HEK293T (cell line): Measurements from ENCODE around the gene ADPRM.

Experiments used
- ELF4 ChIP-seq: fragments of 450-650 bp; IDR thresholded peaks from 2 replicates; pipeline ENCODE4 v1.6.1; 2017; ENCODE audit warnings: antibody characterized with exemption
- FOXA1 ChIP-seq: fragments of 450-650 bp; IDR thresholded peaks from 2 replicates; pipeline ENCODE4 v1.6.1; 2016; ENCODE audit warnings: mild to moderate bottlenecking
- FOXK2 ChIP-seq: fragments of 450-650 bp; IDR thresholded peaks from 2 replicates; pipeline ENCODE4 v1.6.1; 2016; ENCODE audit warnings: mild to moderate bottlenecking
- FOXM1 ChIP-seq: fragments of 450-650 bp; IDR thresholded peaks from 2 replicates; pipeline ENCODE4 v1.6.1; 2017; ENCODE audit warnings: mild to moderate bottlenecking, borderline replicate concordance
- NFRKB ChIP-seq: fragments of 450-650 bp; IDR thresholded peaks from 2 replicates; pipeline ENCODE4 v1.6.1; 2016; ENCODE audit warnings: mild to moderate bottlenecking, moderate library complexity
- SP1 ChIP-seq: fragments of 450-650 bp; IDR thresholded peaks from 2 replicates; pipeline ENCODE4 v1.6.1; 2017

GRCh38 chr17:10756185-10756584 is 58.8 kb downstream of the ADPRM start:
- TF ChIP-seq FOXK2 = no peak
- TF ChIP-seq FOXM1 = no peak
- TF ChIP-seq SP1 = no peak
- no peak for TF ChIP-seq ELF4
- no peak for TF ChIP-seq FOXA1
- TF ChIP-seq NFRKB = no peak
